ENCODE data around the gene OR1J4. TPM values are rescaled to one million over a fixed set of nuclear protein-coding genes. Genes with fewer than 3 reads are reported as not detected.

Gene OR1J4, protein sequence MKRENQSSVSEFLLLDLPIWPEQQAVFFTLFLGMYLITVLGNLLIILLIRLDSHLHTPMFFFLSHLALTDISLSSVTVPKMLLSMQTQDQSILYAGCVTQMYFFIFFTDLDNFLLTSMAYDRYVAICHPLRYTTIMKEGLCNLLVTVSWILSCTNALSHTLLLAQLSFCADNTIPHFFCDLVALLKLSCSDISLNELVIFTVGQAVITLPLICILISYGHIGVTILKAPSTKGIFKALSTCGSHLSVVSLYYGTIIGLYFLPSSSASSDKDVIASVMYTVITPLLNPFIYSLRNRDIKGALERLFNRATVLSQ
- polyA plus RNA-seq (2012; ENCODE audit: low read depth, missing spikeins): not detected

DNA sequence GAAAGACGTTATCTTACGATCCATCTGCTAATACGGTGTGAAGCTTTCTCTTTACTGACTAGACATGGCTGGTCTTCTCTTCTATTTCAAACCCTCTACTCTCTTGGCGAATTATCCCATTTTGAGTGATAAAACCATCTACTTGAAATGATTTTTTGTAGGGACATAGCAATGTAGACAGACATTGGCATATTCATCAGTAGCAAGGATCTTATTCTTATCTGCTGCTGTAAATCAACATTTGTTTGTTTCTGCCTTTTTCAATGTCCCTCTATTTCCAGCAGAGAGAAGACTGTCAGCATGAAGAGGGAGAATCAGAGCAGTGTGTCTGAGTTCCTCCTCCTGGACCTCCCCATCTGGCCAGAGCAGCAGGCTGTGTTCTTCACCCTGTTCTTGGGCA is at the start of gene OR1J4:
Gene OR1J4, plus strand, starts transcription at position 301 of the 400 bp plus-strand sequence. Its CDS starts 0 bp downstream, at position 301.
- FAIRE-seq (no peak), DNase-seq (ENCODE audit: insufficient read length, low spot score) (no peak)
- no peak for TF ChIP-seq POU2F2 (IDR thresholded peaks at IDR 0.05; ENCODE audit: low read depth, low read length)
- no peak for TF ChIP-seq SPI1 (IDR thresholded peaks at IDR 0.05; ENCODE audit: low read depth, low read length)
- TF ChIP-seq PAX5 (IDR thresholded peaks at IDR 0.05; ENCODE audit: insufficient read depth, low read length, severe bottlenecking): no peak
- no peak for TF ChIP-seq POLR2AphosphoS5 (IDR thresholded peaks at IDR 0.05; ENCODE audit: low read depth, low read length)
- no peak for TF ChIP-seq POLR2A (IDR thresholded peaks at IDR 0.05; ENCODE audit: low read depth, low read length)

DNA sequence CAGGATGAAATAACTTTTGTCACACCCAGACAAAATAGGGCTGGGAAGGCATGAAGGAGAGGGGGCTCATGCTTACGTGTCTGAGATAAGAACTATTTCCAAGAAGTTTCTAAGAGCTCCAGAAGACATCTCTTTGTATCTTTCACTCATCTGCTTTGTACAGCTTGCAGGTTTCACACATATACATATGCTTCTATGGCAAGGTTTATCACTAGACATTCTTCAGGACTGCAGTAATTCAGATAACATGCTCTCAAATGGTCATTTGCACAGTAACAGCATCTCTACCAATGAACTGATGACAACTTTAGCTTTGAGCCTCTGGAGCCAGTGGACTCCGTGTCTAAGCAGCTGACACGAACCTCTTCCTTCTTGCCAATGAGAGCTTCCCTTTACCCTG is 44.4 kb upstream of the OR1J4 start:
- TF ChIP-seq POLR2A (IDR thresholded peaks at IDR 0.05; ENCODE audit: low read depth, low read length) (no peak), PAX5 (IDR thresholded peaks at IDR 0.05; ENCODE audit: insufficient read depth, low read length, severe bottlenecking) (no peak), TAF1 (IDR thresholded peaks at IDR 0.05; ENCODE audit: low read depth, low read length) (no peak), POU2F2 (IDR thresholded peaks at IDR 0.05; ENCODE audit: low read depth, low read length) (no peak)
- no peak for FAIRE-seq
- DNase-seq (ENCODE audit: insufficient read length, low spot score): no peak

DNA sequence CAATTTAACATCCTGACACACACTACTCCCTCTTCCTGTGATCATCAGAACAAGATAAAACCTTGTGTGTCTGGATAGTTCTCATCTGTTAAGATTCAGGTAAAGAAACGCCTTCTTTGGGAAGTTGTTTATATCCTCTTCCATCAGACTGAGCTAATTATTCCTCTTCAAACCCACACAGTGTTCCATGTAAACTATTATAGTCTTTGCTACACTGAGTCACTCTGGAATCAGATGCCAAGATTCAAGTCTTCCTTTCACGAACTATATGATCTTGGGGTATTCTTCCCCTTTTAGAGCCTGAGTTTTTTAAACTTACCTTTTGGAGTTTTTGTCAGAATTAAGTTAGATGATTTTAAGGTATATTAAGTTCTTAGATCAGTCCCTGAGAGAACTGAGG is 43.2 kb upstream of the OR1J4 start:
- FAIRE-seq: no peak

DNA sequence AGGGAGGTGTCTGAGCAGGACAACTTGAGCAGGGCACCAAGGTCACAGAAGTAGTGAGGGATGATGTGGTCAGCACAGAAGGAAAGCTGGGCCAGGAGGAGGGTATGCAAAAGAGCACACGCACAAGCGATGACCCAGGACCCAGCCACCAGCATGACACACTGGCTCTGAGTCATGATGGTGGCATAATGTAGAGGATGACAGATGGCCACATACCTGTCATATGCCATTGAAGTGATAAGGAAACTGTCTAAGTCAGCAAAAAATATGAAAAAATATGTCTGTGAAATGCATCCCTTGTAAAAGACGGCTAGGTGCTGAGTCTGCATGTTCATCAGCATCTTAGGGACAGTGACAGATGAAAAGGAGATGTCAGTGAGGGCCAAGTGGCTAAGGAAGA is 41.6 kb upstream of the OR1J4 start:
- DNase-seq (ENCODE audit: insufficient read length, low spot score): no peak
- TF ChIP-seq POLR2AphosphoS5 (IDR thresholded peaks at IDR 0.05; ENCODE audit: low read depth, low read length) (no peak), TAF1 (IDR thresholded peaks at IDR 0.05; ENCODE audit: low read depth, low read length) (no peak), POLR2A (IDR thresholded peaks at IDR 0.05; ENCODE audit: low read depth, low read length) (no peak), SPI1 (IDR thresholded peaks at IDR 0.05; ENCODE audit: low read depth, low read length) (no peak), PAX5 (IDR thresholded peaks at IDR 0.05; ENCODE audit: insufficient read depth, low read length, severe bottlenecking) (no peak), POU2F2 (IDR thresholded peaks at IDR 0.05; ENCODE audit: low read depth, low read length) (no peak)
- FAIRE-seq: no peak

More for the DNA sequence above, 43.2 kb upstream of the OR1J4 start:
- TF ChIP-seq TAF1 (IDR thresholded peaks at IDR 0.05; ENCODE audit: low read depth, low read length) (no peak), SPI1 (IDR thresholded peaks at IDR 0.05; ENCODE audit: low read depth, low read length) (no peak), POU2F2 (IDR thresholded peaks at IDR 0.05; ENCODE audit: low read depth, low read length) (no peak), PAX5 (IDR thresholded peaks at IDR 0.05; ENCODE audit: insufficient read depth, low read length, severe bottlenecking) (no peak), POLR2AphosphoS5 (IDR thresholded peaks at IDR 0.05; ENCODE audit: low read depth, low read length) (no peak), POLR2A (IDR thresholded peaks at IDR 0.05; ENCODE audit: low read depth, low read length) (no peak)
- DNase-seq (ENCODE audit: insufficient read length, low spot score): no peak

DNA sequence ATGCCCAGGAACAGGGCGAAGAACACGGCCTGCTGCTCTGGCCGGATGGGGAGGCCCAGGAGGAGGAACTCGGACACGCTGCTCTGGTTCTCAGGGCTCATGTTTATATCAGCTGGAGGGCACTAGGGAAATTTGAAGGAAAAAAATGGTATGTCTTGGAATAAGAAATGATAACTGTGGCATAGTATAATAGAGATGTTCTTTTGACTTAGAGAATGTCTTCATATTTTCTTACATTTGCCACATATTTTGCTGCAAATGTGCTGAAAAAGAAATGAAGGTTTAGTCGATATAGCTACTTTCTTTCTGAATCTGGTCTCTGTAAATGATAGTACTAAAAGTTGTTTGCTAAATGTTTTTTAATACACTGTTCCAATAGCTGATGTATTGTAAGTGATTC is 41.1 kb upstream of the OR1J4 start, which contains the start of gene OR1J1:
Gene OR1J1, minus strand, starts transcription at position 101 of the 400 bp plus-strand sequence. Its CDS starts 0 bp downstream, at position 101.
- TF ChIP-seq POLR2A (IDR thresholded peaks at IDR 0.05; ENCODE audit: low read depth, low read length) (no peak), SPI1 (IDR thresholded peaks at IDR 0.05; ENCODE audit: low read depth, low read length) (no peak), PAX5 (IDR thresholded peaks at IDR 0.05; ENCODE audit: insufficient read depth, low read length, severe bottlenecking) (no peak), POU2F2 (IDR thresholded peaks at IDR 0.05; ENCODE audit: low read depth, low read length) (no peak), TAF1 (IDR thresholded peaks at IDR 0.05; ENCODE audit: low read depth, low read length) (no peak), POLR2AphosphoS5 (IDR thresholded peaks at IDR 0.05; ENCODE audit: low read depth, low read length) (no peak)
- FAIRE-seq: no peak
- no peak for DNase-seq (ENCODE audit: insufficient read length, low spot score)

DNA sequence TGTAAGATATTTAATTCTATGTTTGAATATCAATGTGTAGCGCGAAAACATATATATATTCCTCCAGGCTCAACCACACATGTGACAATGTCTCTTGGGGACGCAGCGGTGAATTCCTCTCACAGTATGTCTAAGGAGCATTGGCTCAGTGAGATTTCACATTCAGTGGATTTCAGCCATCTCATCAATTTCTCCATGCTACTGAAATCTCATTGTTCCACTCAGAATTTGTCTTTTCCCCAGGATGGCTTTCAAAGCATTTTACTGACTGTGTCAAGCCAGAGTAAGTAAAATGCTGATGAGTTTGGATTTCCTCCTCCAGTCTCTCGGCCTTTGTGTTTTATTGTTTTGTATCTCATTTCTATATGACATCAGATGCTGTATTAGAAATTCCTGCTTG is 39.9 kb upstream of the OR1J4 start:
- TF ChIP-seq POLR2A (IDR thresholded peaks at IDR 0.05; ENCODE audit: low read depth, low read length) (no peak), POLR2AphosphoS5 (IDR thresholded peaks at IDR 0.05; ENCODE audit: low read depth, low read length) (no peak), PAX5 (IDR thresholded peaks at IDR 0.05; ENCODE audit: insufficient read depth, low read length, severe bottlenecking) (no peak), SPI1 (IDR thresholded peaks at IDR 0.05; ENCODE audit: low read depth, low read length) (no peak), TAF1 (IDR thresholded peaks at IDR 0.05; ENCODE audit: low read depth, low read length) (no peak), POU2F2 (IDR thresholded peaks at IDR 0.05; ENCODE audit: low read depth, low read length) (no peak)
- DNase-seq (ENCODE audit: insufficient read length, low spot score) (no peak), FAIRE-seq (no peak)

DNA sequence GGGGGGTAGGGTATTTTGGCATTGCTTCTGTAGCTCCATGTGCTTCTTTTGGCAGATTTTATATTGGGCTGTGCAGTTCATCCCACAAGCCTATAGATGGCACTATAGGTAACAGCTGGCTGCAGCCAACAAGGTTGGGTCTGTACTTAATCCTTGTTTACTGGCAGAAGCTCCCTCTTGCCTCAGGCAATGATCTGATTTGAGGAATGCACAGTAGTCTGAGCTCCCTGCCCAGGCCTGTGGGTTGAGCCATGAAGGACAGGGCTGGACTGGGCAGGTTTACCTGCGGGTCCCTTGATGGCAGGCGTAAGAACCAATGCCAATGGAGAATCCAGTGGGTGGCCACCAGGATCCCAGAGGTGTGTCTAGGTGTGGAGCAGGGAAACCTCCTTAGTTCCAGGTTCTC is 20.1 kb upstream of the OR1J4 start:
- DNase-seq (ENCODE audit: insufficient read length, low spot score) (peak; percentile 5), FAIRE-seq (peak; percentile 76)
- TF ChIP-seq SPI1 (IDR thresholded peaks at IDR 0.05; ENCODE audit: low read depth, low read length): no peak
- no peak for TF ChIP-seq TAF1 (IDR thresholded peaks at IDR 0.05; ENCODE audit: low read depth, low read length)
- no peak for TF ChIP-seq POLR2AphosphoS5 (IDR thresholded peaks at IDR 0.05; ENCODE audit: low read depth, low read length)

DNA sequence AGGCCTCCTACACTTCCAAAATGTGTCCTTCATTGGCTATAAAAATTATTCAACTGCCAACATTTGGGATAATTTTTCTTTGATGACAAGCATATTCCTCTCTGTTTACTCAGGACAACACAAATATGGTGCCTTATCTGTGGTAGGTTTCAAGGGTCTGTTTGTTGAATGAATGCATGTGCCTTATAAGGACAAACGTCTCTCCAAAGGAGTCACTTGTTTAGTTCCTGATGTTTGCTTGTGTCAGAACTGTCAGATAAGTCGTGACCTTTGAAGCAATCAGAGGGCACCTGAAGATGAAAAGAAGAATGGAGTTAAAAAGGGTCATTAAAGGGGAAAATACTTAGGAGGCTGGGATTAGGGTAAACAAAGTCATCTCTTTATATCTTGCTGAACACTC is 12.0 kb upstream of the OR1J4 start:
- no peak for DNase-seq (ENCODE audit: insufficient read length, low spot score)
- no peak for FAIRE-seq

DNA sequence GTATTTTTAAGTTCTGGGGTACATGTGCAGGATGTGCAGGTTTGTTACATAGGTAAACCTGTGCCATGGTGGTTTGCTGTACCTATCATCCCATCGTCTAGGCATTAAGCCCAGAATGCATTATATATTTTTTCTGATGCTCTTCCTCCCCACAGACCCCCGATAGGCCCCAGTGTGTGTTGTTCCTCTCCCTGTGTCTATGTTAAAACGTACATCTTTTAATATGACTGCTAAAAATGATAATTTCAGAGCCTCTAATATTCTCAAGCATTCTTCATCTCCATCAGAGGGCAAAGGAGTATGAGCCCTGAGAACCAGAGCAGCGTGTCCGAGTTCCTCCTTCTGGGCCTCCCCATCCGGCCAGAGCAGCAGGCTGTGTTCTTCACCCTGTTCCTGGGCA is 8.4 kb upstream of the OR1J4 start, which contains the start of gene OR1J2:
Gene OR1J2, plus strand, starts transcription at position 301 of the 400 bp plus-strand sequence. Its CDS starts 0 bp downstream, at position 301.
- no peak for TF ChIP-seq POLR2AphosphoS5 (IDR thresholded peaks at IDR 0.05; ENCODE audit: low read depth, low read length)
- TF ChIP-seq POU2F2 (IDR thresholded peaks at IDR 0.05; ENCODE audit: low read depth, low read length): no peak
- no peak for TF ChIP-seq TAF1 (IDR thresholded peaks at IDR 0.05; ENCODE audit: low read depth, low read length)
- no peak for TF ChIP-seq SPI1 (IDR thresholded peaks at IDR 0.05; ENCODE audit: low read depth, low read length)
- TF ChIP-seq POLR2A (IDR thresholded peaks at IDR 0.05; ENCODE audit: low read depth, low read length): no peak
- no peak for TF ChIP-seq PAX5 (IDR thresholded peaks at IDR 0.05; ENCODE audit: insufficient read depth, low read length, severe bottlenecking)
- no peak for DNase-seq (ENCODE audit: insufficient read length, low spot score)
- no peak for FAIRE-seq

More for the DNA sequence above, 12.0 kb upstream of the OR1J4 start:
- TF ChIP-seq PAX5 (IDR thresholded peaks at IDR 0.05; ENCODE audit: insufficient read depth, low read length, severe bottlenecking) (no peak), POU2F2 (IDR thresholded peaks at IDR 0.05; ENCODE audit: low read depth, low read length) (no peak), TAF1 (IDR thresholded peaks at IDR 0.05; ENCODE audit: low read depth, low read length) (no peak), POLR2A (IDR thresholded peaks at IDR 0.05; ENCODE audit: low read depth, low read length) (no peak), POLR2AphosphoS5 (IDR thresholded peaks at IDR 0.05; ENCODE audit: low read depth, low read length) (no peak), SPI1 (IDR thresholded peaks at IDR 0.05; ENCODE audit: low read depth, low read length) (no peak)

Measured in GM12891 (cell line).